ENCODE results near the gene SLC6A15.

SLC6A15 gene

DNA sequence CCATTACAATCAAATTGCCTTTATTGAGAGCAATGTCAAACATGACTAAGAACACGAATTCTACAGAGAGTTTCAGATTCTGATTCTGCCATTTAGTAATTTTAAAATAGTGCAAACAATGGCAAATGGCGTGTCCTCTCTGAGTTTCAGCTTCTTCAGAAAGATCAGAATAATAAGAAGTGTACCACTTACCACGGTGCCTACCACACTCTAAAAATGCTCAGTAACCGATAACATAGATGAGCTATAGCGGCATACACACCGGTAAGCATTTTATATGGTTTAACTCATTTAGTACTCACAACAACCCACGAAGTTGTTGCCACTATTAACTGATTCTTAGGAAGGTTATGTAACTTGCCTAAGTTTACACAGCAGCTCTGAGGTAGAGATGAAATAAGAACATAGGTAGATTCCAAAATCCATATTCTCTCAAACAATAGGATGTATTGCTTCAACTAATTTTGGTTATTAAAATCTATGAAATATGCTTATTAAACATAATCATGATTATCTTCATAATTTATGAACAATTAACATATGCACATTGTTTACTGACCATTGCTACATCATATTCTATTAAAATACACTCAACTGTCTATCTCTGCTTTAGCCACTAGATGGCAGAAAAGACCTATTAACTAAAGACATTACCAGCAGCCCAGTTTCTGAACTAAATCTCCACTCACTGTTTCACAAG is 38.3 kb downstream of the SLC6A15 start:
- DNase-seq = peak; percentile 58

DNA sequence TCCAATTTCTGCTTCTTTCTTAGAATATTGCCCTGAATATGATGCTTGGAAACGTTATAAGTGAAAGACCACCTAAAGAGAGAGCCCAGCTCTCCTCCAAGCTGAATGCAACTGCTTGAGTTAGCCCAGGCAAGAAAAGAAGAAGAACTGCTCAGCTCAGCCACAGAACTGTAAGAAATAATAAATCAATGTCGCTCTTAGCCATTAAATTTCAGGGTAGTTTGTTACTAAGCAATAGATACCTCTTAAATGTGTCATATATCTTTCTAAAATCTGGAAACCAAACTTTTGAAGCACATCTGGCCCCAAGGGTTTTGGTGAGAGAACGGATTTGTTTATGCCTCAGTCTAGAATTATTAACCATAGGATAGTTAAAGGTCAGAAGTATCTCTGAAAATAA is 50.4 kb downstream of the SLC6A15 start:
- no peak for DNase-seq

DNA sequence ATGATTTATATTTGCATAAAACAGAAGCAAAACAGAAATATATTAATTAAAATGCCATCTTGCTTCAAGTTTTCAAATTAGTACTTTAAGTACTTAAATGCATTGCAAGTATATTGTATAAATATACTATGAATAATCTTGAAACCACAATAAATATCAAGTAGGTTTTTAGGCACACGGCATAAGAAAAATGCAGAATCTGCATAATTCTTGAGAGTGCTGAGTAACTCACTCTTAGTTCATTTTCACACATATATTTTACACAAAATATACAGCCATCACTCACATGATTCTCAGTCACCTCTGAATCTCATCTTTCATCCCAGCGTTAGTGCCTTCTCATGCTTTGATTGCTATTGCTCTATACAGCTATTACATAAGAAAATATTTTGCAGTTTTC is 51.9 kb downstream of the SLC6A15 start:
- no peak for DNase-seq

DNA sequence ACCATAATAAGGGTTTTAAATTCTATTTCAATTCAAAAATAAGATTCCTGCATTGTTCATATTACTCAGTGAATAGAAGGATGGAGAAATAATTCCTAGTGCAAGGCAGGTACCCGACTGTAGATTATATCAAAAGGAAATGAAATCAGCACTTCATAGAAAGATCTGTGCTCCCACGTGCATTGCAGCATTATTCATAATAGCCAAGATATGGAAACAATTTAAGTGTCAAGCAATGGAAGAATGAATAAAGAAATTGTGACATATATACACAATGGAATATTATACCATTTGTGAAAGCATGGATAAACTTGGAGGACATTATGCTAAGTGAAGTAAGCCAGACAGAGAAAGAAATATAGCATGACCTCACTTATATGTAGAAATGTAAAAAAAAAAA is 53.8 kb downstream of the SLC6A15 start:
- no peak for DNase-seq

DNA sequence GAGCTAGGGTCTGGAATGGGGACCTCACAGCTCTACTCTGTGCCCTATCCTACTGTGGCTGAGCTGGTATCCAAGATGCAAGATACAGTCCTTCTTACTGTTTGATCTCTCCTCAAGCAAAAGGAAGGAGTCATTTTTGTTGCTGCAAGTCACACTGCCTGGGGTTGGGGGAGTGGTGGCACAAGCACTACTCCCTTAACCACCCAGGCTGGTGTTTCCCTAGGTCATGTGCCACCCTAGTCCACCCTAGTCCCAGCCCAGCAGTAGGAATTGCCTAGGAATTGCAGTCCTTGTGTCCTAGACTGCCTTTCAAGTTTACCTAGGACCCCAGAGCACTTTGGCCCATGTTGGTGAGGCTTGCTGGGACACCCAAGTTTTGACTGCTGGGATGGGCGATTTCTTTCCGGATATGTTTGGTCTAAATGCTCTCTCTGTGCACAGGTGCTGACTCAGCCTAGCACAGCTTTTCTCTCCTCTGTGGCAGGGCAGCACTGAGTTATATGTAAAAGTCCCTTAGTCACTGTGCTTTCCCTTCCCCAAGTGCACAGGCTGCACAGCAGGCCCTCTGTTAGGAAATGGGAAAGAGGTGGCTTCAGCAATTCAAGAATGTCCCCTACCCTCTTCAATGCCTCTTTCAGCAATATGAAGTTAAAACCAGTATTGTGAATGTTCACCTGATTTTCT is 54.9 kb downstream of the SLC6A15 start:
- DNase-seq = no peak

DNA sequence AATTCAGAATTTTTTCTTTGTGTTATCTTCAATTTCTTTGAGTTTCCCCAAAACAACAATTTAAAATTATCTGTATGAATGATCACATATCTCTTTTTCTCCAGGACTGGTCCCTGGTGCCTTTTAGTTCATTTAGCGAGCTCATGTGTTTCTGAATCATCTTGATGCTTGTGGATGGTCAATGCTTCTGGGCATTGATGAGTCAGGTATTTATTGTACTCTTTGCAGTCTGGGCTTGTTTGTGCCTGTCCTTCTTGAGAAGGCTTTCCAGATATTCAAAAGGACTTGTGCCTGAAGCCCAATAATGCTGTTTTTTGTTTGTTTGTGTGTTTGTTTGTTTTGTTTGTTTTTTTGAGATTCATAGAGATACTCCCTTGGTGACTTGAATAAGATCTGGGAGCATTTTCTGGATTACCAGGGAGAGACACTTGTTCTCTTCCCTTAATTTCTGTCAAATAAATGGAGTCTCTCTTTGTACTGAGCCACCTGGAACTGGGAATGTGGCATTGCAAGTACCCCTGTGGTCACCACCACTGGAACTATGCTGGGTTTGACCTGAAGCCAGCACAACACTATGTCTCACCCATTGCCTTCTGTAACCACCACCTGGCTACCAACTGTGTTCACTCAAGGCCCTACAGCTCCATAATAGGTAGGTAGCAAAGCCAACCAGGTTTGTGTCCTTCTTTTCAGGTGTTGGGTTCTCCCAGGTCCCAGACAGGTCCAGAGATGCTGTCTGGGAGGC is 56.3 kb downstream of the SLC6A15 start:
- no peak for DNase-seq

DNA sequence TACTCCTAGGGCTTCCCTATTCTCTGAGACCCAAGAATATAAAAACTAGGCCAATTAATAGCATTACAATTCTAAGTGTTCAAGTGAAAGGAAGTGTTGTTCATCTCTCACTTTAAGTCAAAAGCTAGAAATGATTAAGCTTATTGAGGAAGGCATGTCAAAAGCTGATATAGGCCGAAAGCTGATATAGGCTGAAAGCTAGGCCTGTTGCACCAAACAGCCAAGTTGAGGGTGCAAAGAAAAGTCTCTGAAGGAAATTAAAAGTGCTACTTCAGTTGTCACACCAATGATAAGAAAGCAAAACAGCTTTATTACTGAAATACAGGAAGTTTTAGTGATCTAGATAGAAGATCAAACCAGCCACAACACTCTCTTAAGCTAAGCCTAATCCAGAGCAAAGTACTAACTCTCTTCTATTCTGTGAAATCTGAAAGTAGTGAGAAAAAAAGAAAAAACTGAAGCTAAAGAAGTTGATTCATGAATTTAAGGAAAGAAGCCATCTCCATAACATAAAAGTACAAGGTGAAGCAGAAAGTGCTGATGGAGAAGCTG is 68.9 kb downstream of the SLC6A15 start:
- DNase-seq = no peak

DNA sequence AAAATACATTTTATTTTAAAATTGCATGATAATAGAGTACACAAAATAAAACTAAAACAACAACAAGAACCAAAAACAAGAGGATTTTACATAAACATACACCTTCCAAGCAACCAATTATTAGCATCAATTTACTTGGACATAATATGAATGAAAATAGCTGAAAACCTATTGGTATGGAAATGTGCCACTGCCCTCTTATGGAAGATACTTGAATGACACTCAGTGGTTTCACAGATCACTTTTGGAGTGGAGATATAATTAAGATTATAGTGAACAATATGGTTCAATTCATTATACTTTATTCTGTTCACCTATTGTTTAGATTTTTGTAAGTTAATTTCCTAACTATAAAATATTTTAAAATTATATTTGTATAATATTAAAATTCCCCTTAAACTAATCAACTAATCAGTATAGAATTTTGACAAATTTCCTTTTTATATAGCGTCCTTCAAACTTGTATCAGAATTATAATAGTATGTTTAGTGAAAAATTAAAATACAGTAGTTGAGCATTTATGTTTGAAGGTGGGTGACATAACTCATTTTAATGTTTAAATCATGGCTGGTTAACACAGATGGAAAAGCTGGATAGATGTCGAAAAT is 70.1 kb downstream of the SLC6A15 start:
- DNase-seq = peak; percentile 15

DNA sequence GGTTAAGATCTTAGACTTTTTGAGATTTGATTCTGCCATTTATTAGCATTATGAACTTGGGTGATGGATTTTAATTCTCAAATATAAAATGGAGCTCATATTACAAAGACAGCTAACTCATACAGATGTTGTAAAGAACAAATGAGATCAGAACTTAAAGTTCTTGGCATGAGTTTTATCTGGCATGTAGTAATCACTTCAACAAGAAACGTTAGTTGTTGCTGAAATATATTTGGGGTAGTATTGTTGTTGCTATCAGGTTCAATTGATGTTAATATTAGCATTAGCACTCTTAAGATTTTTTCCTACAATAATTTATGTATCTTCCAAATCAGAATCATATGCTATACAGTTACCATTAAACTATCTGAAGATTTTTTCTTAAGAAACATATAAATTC is 71.0 kb downstream of the SLC6A15 start:
- DNase-seq = no peak

DNA sequence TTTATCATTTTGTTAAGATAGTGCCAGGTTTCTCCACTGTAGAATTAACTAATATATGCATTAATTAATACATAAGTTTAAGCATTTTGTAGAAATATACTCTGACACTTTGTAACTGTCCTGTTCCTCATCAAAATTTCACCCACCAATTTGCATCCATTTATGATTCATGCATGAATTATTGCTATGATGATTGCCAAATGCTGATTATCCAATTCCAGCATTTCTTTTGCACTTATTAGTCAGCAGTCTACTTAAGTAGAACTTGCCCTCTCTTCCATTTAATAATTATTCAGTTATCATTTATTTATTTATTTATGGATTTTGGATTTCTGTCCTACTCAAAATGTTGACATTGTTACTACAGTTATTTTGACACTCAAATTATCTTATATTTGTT is 72.2 kb downstream of the SLC6A15 start:
- DNase-seq = no peak

DNA sequence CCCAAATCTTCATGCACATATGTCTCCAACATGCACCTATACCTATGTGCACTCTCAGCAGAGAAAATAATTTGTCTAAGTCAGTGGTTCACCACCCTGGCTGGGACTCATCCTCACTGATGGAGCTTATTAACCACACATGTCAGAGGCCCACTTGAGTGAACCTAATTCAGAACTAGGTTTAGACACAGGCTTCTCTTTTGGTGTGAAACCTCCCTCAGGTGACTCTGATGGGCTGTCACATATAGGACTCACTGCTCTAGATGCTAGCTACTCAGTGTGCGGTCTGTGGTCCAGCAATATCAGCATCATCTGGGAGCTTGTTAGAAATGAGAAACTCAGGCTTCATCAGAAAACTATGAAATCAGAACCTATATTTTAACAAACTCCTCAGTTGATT is 85.7 kb downstream of the SLC6A15 start:
- DNase-seq = no peak

DNA sequence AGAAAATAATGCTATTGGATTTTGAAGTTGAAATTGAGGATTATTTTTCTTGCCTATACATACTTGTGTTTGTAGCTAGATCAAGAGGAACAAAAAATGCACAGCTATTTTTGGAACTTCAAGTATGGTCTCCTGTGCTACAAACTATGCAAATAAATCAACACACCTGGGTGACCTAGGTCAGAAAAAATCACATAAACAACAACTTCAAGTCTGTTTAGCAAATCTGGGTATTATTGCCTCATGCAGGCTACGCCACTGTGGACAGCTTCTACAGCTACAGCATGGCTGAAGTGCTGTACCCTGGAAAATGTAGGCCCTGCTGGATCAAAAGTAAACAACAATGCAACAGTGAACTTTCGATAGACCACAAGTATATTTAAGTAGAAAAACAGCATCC is 87.5 kb downstream of the SLC6A15 start:
- no peak for DNase-seq

DNA sequence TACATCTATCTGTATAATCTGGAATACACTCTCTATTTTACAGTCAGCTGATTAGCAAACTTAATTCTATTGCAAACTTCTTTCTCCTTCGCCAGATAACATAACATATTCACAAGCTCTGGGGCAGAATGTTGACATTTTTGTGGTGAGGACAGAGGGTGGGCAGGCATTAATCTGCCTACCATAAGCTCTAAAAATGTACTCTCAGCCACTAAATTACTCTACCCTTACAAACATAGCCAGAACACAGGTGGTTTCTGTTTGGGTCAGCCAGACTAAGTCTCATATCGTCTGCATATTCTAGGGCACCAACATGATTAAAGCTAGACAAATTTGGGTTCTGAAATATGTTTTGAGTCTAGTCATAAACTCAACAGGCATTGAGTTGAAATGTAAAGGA is 90.1 kb downstream of the SLC6A15 start:
- DNase-seq = no peak

DNA sequence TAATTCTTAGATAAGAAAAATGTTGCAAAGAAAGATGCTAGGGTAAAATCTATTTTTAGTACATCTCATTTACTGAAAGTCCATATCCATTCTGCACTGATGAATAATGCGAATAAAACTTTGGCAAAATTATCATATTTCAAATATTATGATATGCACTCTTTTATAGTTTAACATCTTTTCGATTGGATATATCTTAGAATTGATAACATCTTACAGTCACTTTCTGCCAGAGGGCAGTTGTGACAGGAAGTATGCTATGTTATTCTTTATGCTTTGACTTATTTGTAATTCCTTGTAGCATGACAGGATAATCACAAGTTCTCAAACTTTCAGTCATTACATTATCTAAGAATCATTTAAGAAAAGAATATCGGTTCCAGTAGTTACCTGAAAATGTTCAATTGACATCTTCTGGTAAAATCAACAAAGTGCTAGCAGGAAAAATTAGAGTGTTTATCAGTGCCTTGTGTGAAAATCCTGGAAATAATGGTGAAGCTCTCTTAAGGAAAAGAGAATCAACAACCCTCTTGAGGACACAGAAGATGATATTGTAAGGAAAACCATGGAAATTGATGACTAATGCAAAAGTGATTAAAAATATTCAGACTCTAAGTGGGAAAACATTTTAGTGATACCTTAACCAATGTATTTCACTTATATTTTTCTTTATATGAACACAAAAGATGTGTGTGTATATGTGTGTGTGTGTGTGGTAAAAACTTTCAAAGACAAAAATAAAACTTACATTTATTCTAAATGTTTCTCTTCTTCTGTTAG is 95.5 kb downstream of the SLC6A15 start:
- DNase-seq = no peak

DNA sequence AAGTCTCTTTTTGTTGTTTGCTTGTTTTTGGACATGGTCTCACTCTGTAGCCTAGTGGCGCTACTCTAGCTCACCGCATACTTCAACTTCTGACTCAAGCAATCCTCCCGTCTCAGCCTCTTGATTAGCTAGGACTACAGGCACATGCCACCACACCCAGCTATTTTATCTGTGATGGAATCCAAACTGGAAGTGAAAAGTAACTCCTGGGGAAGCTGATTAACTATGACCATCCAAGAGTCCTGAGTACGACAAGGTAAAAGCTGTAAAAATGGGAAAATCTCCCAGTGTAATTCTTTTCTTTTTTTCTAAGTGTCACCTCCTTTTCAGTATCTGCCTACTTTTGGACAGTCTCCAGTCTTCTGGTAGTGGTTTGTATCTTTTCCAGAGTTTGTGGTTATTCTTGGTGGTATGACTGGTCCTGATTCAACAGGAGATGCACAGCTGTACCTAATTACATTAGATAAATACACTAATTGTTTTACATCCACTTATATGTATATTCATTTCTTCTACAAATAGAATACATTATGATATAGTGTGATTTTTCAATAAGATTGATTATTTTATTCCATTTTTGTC is 97.8 kb downstream of the SLC6A15 start:
- no peak for DNase-seq

DNA sequence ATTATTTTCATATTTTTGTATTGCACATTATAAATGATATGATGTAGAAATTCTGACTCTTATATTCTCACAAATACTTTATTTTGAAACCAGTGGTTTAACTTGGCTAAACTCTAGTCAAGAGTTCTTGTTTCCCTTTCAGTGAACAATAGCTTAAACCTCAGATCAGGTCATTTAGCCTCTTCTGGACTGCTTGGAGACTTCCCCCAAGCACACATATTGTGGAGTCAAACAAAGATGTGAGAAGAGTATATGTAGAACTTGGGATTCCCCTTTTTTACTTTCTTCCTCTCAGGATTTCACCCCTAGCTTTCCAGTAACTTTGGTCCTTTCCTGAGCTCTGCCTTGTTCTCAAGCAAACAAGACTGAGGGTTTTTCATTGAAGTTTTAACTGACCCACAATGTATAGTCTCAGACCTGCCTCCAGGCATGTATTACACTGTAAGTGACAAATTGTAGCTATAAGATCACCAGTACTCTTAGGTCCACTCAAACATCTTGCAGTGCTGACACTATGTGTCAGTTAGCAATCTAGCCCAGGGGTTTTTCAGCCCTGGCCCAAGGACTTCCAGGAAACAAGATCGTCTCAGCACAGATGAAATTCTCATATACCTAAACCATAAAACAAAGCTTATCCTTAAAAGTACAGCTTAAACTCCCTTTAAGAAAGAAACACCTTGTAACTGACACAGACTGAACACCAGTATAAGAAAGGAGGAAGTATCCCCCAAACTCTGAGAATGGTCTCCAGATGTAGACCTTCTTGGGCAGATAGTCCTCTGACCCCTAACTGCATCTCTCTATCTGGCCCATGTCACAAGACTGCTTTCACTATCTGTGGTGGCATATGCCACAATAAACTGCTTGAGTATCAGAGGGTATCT is 98.6 kb downstream of the SLC6A15 start:
- no peak for DNase-seq

DNA sequence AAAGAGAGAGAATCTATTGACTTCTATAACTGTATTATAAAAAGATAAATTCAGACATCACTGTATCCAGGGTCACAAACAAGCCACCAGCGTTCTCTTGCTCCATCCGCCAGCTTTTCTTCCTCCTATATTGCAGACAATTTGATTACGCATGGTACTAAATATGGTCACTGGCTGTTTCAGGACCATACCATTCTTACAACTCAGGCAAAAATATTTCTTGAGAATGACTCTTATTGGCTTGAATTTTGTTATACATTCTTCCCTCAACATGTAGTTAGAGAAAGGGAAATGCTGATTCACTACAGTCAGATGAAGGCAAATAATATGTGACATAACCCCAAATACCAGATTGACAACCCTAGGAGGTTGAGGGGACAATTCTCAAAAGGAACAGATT is 101.3 kb downstream of the SLC6A15 start:
- DNase-seq = no peak

DNA sequence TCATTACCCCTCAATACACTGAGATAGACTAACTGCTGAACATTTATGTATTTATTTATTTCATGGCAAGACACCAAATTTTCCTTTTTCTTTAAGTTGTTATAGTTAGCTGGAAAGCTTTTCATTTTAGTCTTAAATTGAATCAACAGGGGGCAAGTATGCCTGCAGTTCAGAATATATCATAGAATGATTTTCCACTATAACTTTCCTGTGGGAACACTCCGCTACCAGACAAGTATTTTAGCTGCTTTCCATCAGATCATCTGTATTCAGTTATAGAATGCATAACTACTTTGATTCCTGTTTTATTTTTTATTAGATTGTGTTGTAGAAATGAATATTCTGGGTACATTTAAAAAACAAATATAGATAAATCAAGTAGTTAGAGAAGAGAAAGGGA is 102.0 kb downstream of the SLC6A15 start:
- no peak for DNase-seq

Data from inflammatory macrophage treated with lipopolysaccharide for 4 hours (primary cell).